Natural killer cell (primary cell): ENCODE results near the gene IFNB1. TPM values are rescaled to one million over a fixed set of nuclear protein-coding genes. Genes with fewer than 3 reads are reported as not detected.

Experiments used
- ATAC-seq, 3 donors: fragments of 150-1000 bp in 2 of 3; fragments of 200-7000 bp in 1 of 3; cut with Tn5 transposase; 1 replicate in 1 of 3; 2 replicates in 2 of 3; pipeline ENCODE4 v1.10.0; 2021; ENCODE audit warnings: mild to moderate bottlenecking in 2 of 3, moderate library complexity in 2 of 3
- DNase-seq, 2 donors: peaks; one replicate each; pipeline versions ENCODE4 v3.0.0 to v3.0.0-alpha.2; 2013 to 2021; ENCODE audit warnings: mixed read lengths in 1 of 2
- H3K27ac ChIP-seq: one replicate; pipeline ENCODE4 v1.5.1; 2013; ENCODE audit warnings: mild to moderate bottlenecking, low read length
- H3K27me3 ChIP-seq: one replicate; pipeline ENCODE4 v1.6.1; 2013; ENCODE audit warnings: low read length; ENCODE audit not compliant: control insufficient read depth, insufficient read depth
- H3K36me3 ChIP-seq: one replicate; pipeline ENCODE4 v1.6.1; 2013; ENCODE audit warnings: low read length; ENCODE audit not compliant: control insufficient read depth, insufficient read depth
- H3K4me1 ChIP-seq: one replicate; pipeline ENCODE4 v1.6.1; 2013; ENCODE audit warnings: low read length; ENCODE audit not compliant: control insufficient read depth, insufficient read depth
- H3K4me3 ChIP-seq: one replicate; pipeline ENCODE4 v1.5.1; 2013; ENCODE audit warnings: low read length
- H3K9me3 ChIP-seq: one replicate; pipeline ENCODE4 v1.6.1; 2013; ENCODE audit warnings: low read length; ENCODE audit not compliant: control insufficient read depth, insufficient read depth
- H3K27ac Mint-ChIP-seq, 2 donors: one replicate each; pipeline ENCODE4 v1.8.0; 2022; ENCODE audit warnings: mild to moderate bottlenecking in 2 of 2, mixed read lengths in 2 of 2, moderate library complexity in 1 of 2
- H3K27me3 Mint-ChIP-seq, 2 donors: one replicate each; pipeline ENCODE4 v1.8.0; 2022; ENCODE audit warnings: low read depth in 2 of 2, mixed read lengths in 2 of 2
- H3K36me3 Mint-ChIP-seq: one replicate; pipeline ENCODE4 v1.8.0; 2022; ENCODE audit warnings: mixed read lengths
- H3K4me1 Mint-ChIP-seq, 2 donors: one replicate each; pipeline ENCODE4 v1.8.0; 2022; ENCODE audit warnings: mixed read lengths in 2 of 2
- H3K4me3 Mint-ChIP-seq: one replicate; pipeline ENCODE4 v1.8.0; 2022; ENCODE audit warnings: mild to moderate bottlenecking, moderate library complexity, mixed read lengths
- H3K9me3 Mint-ChIP-seq, 2 donors: one replicate each; pipeline ENCODE4 v1.8.0; 2022; ENCODE audit warnings: mixed read lengths in 2 of 2
- CTCF ChIP-seq: fragments of 200-600 bp; IDR thresholded peaks from one replicate; pipeline ENCODE4 v1.8.0; 2022; ENCODE audit warnings: antibody characterized with exemption
- WGBS: methylation state at CpG from one replicate; pipeline ENCODE4 v1.1.7; 2013; ENCODE audit warnings: missing lambda C conversion rate; ENCODE audit not compliant: insufficient coverage; 5-methylcytosine and 5-hydroxymethylcytosine counted together
- intact Hi-C: fragments of 100-400 bp; cut with micrococcal nuclease; formaldehyde crosslinking; loops from one replicate; pipeline ENCODE4 v1.14.2; 2022
- total RNA-seq, 4 donors: library from RNA; stranded (reverse); fragments of 120-200 nt in 1 of 4; gene quantifications; one replicate each; pipeline versions ENCODE4 v1.2.3 to v1.2.4, GENCODE V29; 2013 to 2022

The IFNB1 gene
- total RNA-seq, 3 donors from 2014 or later (not counting 1 experiment from before 2014, with no cell fraction given) = not detected

GRCh38 chr9:21056931-21057330 lies 20.8 kb downstream of the IFNB1 start:
- DNase-seq = no peak
- Mint-ChIP-seq H3K4me1 (peaks cover 25 to 30% of the 10 kb centered on the region in 2 donors), H3K27me3 (no peaks in the 10 kb centered on the region), H3K36me3 (no peaks in the 10 kb centered on the region), H3K9me3 (no peaks in the 10 kb centered on the region), H3K27ac (no peak overlapping the region), H3K4me3 (no peak overlapping the region)
- no peak overlapping the region for H3K4me3 ChIP-seq
- intact Hi-C loops = no loop called here
- WGBS = 100% methylated on average over 1 of the region's 1 CpG
- no peak for ATAC-seq
- TF ChIP-seq CTCF = no peak
- no peaks in the 10 kb centered on the region for H3K9me3 ChIP-seq
- no peaks in the 10 kb centered on the region for H3K27me3 ChIP-seq
- peaks cover 8% of the 10 kb centered on the region for H3K4me1 ChIP-seq
- no peak overlapping the region for H3K27ac ChIP-seq
- H3K36me3 ChIP-seq = no peaks in the 10 kb centered on the region

- Mint-ChIP-seq H3K4me1 (no peaks in the 10 kb centered on the region), H3K27ac (no peak overlapping the region), H3K36me3 (no peaks in the 10 kb centered on the region), H3K27me3 (peaks cover 0 to 3% of the 10 kb centered on the region in 2 donors), H3K9me3 (no peaks in the 10 kb centered on the region), H3K4me3 (no peak overlapping the region)
- Histone ChIP-seq H3K4me1 (no peaks in the 10 kb centered on the region), H3K36me3 (no peaks in the 10 kb centered on the region), H3K27ac (no peak overlapping the region), H3K4me3 (no peak overlapping the region), H3K9me3 (no peaks in the 10 kb centered on the region), H3K27me3 (no peaks in the 10 kb centered on the region)
- no peak for DNase-seq
- 27% methylated on average over 1 of the region's 2 CpGs for WGBS
- ATAC-seq = no peak
- intact Hi-C loops = no loop called here
- no peak for TF ChIP-seq CTCF
Measured at GRCh38 chr9:21053851-21054250, 23.9 kb downstream of the IFNB1 start.

GRCh38 chr9:21047281-21047691 lies 30.5 kb downstream of the IFNB1 start:
- intact Hi-C loops = no loop called here
- H3K4me1 ChIP-seq = no peaks in the 10 kb centered on the region
- H3K4me1 Mint-ChIP-seq = peaks cover 6 to 7% of the 10 kb centered on the region in 2 donors
- WGBS = 50% methylated on average over 2 of the region's 2 CpGs
- no peak for TF ChIP-seq CTCF
- H3K4me3 ChIP-seq = no peak overlapping the region
- no peaks in the 10 kb centered on the region for H3K9me3 Mint-ChIP-seq
- H3K36me3 ChIP-seq = no peaks in the 10 kb centered on the region
- DNase-seq (no peak), ATAC-seq (no peak)
- H3K27me3 Mint-ChIP-seq = peaks cover 3 to 5% of the 10 kb centered on the region in 2 donors
- H3K9me3 ChIP-seq = no peaks in the 10 kb centered on the region
- H3K4me3 Mint-ChIP-seq = no peak overlapping the region
- H3K36me3 Mint-ChIP-seq = no peaks in the 10 kb centered on the region
- no peak overlapping the region for H3K27ac Mint-ChIP-seq
- no peak overlapping the region for H3K27ac ChIP-seq
- no peaks in the 10 kb centered on the region for H3K27me3 ChIP-seq

GRCh38 chr9:21043841-21044240 lies 33.9 kb downstream of the IFNB1 start:
- TF ChIP-seq CTCF = no peak
- peaks cover 0 to 5% of the 10 kb centered on the region in 2 donors for H3K27me3 Mint-ChIP-seq
- 100% methylated on average over 3 of the region's 3 CpGs for WGBS

More at GRCh38 chr9:21043841-21044240, 33.9 kb downstream of the IFNB1 start:
- Mint-ChIP-seq H3K36me3 (no peaks in the 10 kb centered on the region), H3K4me3 (no peak overlapping the region), H3K4me1 (peaks cover 13 to 19% of the 10 kb centered on the region in 2 donors), H3K27ac (no peak overlapping the region), H3K9me3 (no peaks in the 10 kb centered on the region)
- Histone ChIP-seq H3K4me1 (peaks cover 5% of the 10 kb centered on the region), H3K27ac (no peak overlapping the region), H3K4me3 (no peak overlapping the region), H3K27me3 (no peaks in the 10 kb centered on the region), H3K36me3 (no peaks in the 10 kb centered on the region), H3K9me3 (no peaks in the 10 kb centered on the region)
- no peak for DNase-seq
- intact Hi-C loops = no loop called here
- no peak for ATAC-seq
